ENCODE results near the gene TTC39B.

DNA sequence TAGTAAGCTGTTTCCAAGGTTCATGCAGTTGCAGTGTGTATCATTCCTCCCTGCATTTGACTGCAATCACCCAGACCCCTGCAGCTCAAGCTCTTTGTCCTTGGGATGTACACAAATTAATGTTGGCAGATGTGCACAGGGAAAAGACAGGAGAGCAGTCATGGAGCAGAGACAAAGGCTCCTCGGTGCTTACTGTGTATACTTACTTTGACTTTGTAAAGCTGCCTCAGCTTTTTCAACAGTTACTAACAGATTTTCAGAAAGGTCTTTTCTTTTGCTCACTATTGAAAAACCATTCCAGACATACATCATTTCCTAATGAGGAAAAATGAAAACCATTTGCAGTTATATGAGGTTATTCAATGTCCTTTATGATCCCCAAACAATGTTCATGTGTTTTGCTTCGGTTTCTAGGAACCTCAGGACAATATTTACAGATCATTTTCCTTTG lies 124.9 kb downstream of the TTC39B start:
- no peak for TF ChIP-seq EP300 (IDR thresholded peaks at IDR 0.05; ENCODE audit: borderline replicate concordance)
- TF ChIP-seq TAF1 (IDR thresholded peaks at IDR 0.05; ENCODE audit: low read depth), result no peak
- TF ChIP-seq EGR1 (IDR thresholded peaks at IDR 0.05), result no peak
- TF ChIP-seq TEAD4 (IDR thresholded peaks at IDR 0.05), result no peak
- no peak for TF ChIP-seq ZBTB7A (IDR thresholded peaks at IDR 0.05; ENCODE audit: low read depth)
- TF ChIP-seq CREB1 (IDR thresholded peaks at IDR 0.05; ENCODE audit: low read depth), result no peak

Measured in Ishikawa (cell line).